Prostate gland (tissue), 2 donors: Measurements from ENCODE around the gene STOX1. TPM values are rescaled to one million over a fixed set of nuclear protein-coding genes. Genes with fewer than 3 reads are reported as not detected.
A peak's percentile ranks its signal among the peaks of the same experiment; 100 is the strongest.

Source experiments
- DNase-seq: peaks from one replicate; pipeline ENCODE4 v3.0.0-alpha.2; 2019; ENCODE audit warnings: low spot score
- H3K27ac ChIP-seq, 2 donors: fragments of 200-600 bp; sonication (generic); 2 replicates each; pipeline ENCODE4 v1.5.1; 2017 to 2019
- H3K27me3 ChIP-seq: fragments of 200-600 bp; sonication (generic); replicated peaks from 2 replicates; pipeline ENCODE4 v1.5.1; 2019; ENCODE audit not compliant: insufficient read depth
- H3K36me3 ChIP-seq, 2 donors: fragments of 200-600 bp; sonication (generic); 1 replicate in 1 of 2; 2 replicates in 1 of 2; pipeline versions ENCODE4 v1.5.1 to v1.8.1; 2017 to 2019
- H3K4me1 ChIP-seq: fragments of 200-600 bp; sonication (generic); replicated peaks from 2 replicates; pipeline ENCODE4 v1.5.1; 2019
- H3K4me3 ChIP-seq, 2 donors: fragments of 200-600 bp; sonication (generic); 2 replicates each; pipeline ENCODE4 v1.5.1; 2017 to 2019
- H3K9me3 ChIP-seq: fragments of 200-600 bp; sonication (generic); 2 replicates; pipeline ENCODE4 v1.5.1; 2017
- POLR2A ChIP-seq: fragments of 450-650 bp; IDR thresholded peaks from one replicate; pipeline ENCODE4 v1.6.1; 2016; ENCODE audit warnings: antibody characterized with exemption, mild to moderate bottlenecking
- POLR2AphosphoS5 ChIP-seq: sonication (generic); formaldehyde crosslinking; IDR thresholded peaks from one replicate; pipeline ENCODE4 v1.6.1; 2017; ENCODE audit warnings: antibody characterized with exemption
- WGBS: methylation state at CpG from one replicate; pipeline ENCODE4 v1.1.5; 2018; 5-methylcytosine and 5-hydroxymethylcytosine counted together
- intact Hi-C: fragments of 100-400 bp; cut with DNase I; formaldehyde crosslinking; loops from one replicate; pipeline ENCODE4 v1.14.2; 2022
- total RNA-seq, 2 donors: library from RNA; depleted of rRNA; stranded (reverse); fragments of >200 nt; gene quantifications; one replicate each; pipeline ENCODE4 v1.1.0, GENCODE V29; 2016
- TF ChIP-seq, protein P1 (sequence below), 4 experiments: fragments of 200-600 bp in 2 of 4; fragments of 450-650 bp in 2 of 4; sonication (generic) in 2 of 4; IDR thresholded peaks; 1 replicate in 3 of 4; 2 replicates in 1 of 4; pipeline ENCODE4 v1.5.1; 2016 to 2019; ENCODE audit warnings: antibody characterized with exemption in 4 of 4, mild to moderate bottlenecking in 2 of 4, moderate library complexity in 2 of 4

Gene STOX1
- total RNA-seq, 2 donors from 2014 or later = 4.7 to 9.2 TPM

GRCh38 chr10:68895041-68895440 is 67.7 kb downstream of the STOX1 start:
- TF ChIP-seq, protein P1, sequence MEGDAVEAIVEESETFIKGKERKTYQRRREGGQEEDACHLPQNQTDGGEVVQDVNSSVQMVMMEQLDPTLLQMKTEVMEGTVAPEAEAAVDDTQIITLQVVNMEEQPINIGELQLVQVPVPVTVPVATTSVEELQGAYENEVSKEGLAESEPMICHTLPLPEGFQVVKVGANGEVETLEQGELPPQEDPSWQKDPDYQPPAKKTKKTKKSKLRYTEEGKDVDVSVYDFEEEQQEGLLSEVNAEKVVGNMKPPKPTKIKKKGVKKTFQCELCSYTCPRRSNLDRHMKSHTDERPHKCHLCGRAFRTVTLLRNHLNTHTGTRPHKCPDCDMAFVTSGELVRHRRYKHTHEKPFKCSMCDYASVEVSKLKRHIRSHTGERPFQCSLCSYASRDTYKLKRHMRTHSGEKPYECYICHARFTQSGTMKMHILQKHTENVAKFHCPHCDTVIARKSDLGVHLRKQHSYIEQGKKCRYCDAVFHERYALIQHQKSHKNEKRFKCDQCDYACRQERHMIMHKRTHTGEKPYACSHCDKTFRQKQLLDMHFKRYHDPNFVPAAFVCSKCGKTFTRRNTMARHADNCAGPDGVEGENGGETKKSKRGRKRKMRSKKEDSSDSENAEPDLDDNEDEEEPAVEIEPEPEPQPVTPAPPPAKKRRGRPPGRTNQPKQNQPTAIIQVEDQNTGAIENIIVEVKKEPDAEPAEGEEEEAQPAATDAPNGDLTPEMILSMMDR (IDR thresholded peaks at IDR 0.05) = no peak
- TF ChIP-seq POLR2A (no peak), POLR2AphosphoS5 (no peak)
- 98% methylated on average over 2 of the region's 2 CpGs for WGBS
- intact Hi-C loops = loop anchor here (5.0 kb wide), 2 partner anchors 108 to 333 kb away; partner anchors contain the start of gene TET1

GRCh38 chr10:68897336-68897741 is 70.0 kb downstream of the STOX1 start:
- Histone ChIP-seq H3K36me3 (no peaks in the 10 kb centered on the region), H3K9me3 (no peaks in the 10 kb centered on the region), H3K4me1 (peaks cover 1% of the 10 kb centered on the region), H3K27ac (no peak overlapping the region), H3K4me3 (no peak overlapping the region), H3K27me3 (no peaks in the 10 kb centered on the region)
- DNase-seq = peak; percentile 61
- 41% methylated on average over 3 of the region's 3 CpGs for WGBS
- intact Hi-C loops = loop anchor here (5.0 kb wide), 2 partner anchors 110 to 335 kb away; partner anchors contain the start of gene TET1
- no peak for TF ChIP-seq POLR2A
- TF ChIP-seq POLR2AphosphoS5 = peak; percentile 42
- TF ChIP-seq, protein P1 (IDR thresholded peaks at IDR 0.05) = peak in 2 of 4 experiments; percentile 52 to 69

More at GRCh38 chr10:68895041-68895440, 67.7 kb downstream of the STOX1 start:
- no peaks in the 10 kb centered on the region for H3K27me3 ChIP-seq
- no peak overlapping the region for H3K4me3 ChIP-seq
- no peak for DNase-seq
- H3K9me3 ChIP-seq = no peaks in the 10 kb centered on the region
- no peaks in the 10 kb centered on the region for H3K4me1 ChIP-seq
- no peak overlapping the region for H3K27ac ChIP-seq
- no peaks in the 10 kb centered on the region for H3K36me3 ChIP-seq

GRCh38 chr10:68899186-68899745 is 71.9 kb downstream of the STOX1 start:
- TF ChIP-seq POLR2AphosphoS5 = no peak
- no peak for TF ChIP-seq POLR2A
- TF ChIP-seq, protein P1 (IDR thresholded peaks at IDR 0.05) = no peak
- Histone ChIP-seq H3K9me3 (no peaks in the 10 kb centered on the region), H3K4me3 (no peak overlapping the region), H3K36me3 (no peaks in the 10 kb centered on the region), H3K27me3 (no peaks in the 10 kb centered on the region), H3K27ac (no peak overlapping the region), H3K4me1 (peaks cover 6% of the 10 kb centered on the region)
- DNase-seq = no peak
- intact Hi-C loops = loop anchor here (5.0 kb wide), 2 partner anchors 112 to 337 kb away; partner anchors contain the start of gene TET1
- WGBS = 83% methylated on average over 8 of the region's 8 CpGs

DNA sequence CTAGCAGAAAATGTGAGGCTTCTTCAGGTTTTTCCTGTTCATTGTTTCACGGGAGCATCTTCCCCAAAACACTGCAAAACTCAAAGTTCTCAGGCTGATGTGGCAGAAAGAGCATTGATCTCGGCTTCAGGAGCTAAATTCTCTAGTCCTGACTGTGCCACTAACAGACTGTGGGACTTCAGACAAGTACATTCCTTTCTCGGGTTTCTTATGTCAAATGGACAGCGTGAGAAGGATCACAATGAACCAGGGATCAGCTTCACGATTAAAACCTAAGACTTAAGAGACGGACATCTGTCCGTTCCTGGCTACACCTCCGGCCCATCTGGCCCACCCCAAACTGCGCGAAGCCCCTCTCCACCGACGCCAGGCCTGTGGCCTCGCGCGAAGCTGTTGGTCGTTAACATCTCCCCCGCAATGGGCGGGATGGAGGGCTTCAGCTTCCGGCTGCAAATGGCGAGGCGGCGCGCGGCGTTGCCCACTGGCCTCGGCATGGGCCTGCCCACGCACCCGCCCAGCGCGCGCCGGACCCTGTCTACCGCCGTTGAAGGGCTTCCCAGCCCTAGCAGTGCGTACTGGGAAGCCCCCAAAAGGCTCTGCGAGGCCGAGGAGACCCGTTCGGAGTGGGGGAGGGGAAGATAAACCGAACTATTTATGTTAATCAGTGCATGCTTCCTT is 73.2 kb downstream of the STOX1 start:
- Histone ChIP-seq H3K27me3 (no peaks in the 10 kb centered on the region), H3K4me3 (peak overlapping the region; percentile 57 to 81), H3K9me3 (no peaks in the 10 kb centered on the region), H3K4me1 (peaks cover 10% of the 10 kb centered on the region), H3K27ac (peak overlapping the region; percentile 94 to 100), H3K36me3 (no peaks in the 10 kb centered on the region)
- DNase-seq = no peak
- TF ChIP-seq POLR2AphosphoS5 = no peak
- 5% methylated on average over 27 of the region's 40 CpGs for WGBS
- intact Hi-C loops = no loop called here

GRCh38 chr10:68901105-68901927 is 74.0 kb downstream of the STOX1 start, which contains the start of gene DDX50:
TSS of gene DDX50 (plus strand) at chr10:68901315. CDS start at chr10:68901385, 70 bp downstream.
- Histone ChIP-seq H3K4me1 (peaks cover 10% of the 10 kb centered on the region), H3K27ac (peak within 1 kb of the TSS; percentile 94 to 100), H3K9me3 (no peaks in the 10 kb centered on the region), H3K36me3 (no peaks in the 10 kb centered on the region), H3K4me3 (peak within 1 kb of the TSS; percentile 57 to 81), H3K27me3 (no peaks in the 10 kb centered on the region)
- under 1% methylated on average over 47 of the region's 47 CpGs for WGBS
- peak; percentile 98 for DNase-seq
- intact Hi-C loops = no loop called here
- TF ChIP-seq, protein P1 (IDR thresholded peaks at IDR 0.05) = peak in 1 of 4 experiments; percentile 32
- TF ChIP-seq POLR2A (peak; percentile 57), POLR2AphosphoS5 (peak; percentile 94)
